Renal pelvis (tissue), 12 donors: ENCODE results near the gene MRGPRF. TPM values are rescaled to one million over a fixed set of nuclear protein-coding genes. Genes with fewer than 3 reads are reported as not detected.

Experiments
- DNase-seq: peaks from one replicate; pipeline ENCODE4 v3.0.0-alpha.2; 2013
- long read RNA-seq, 16 experiments: transcript quantifications; one replicate each; lab custom pipeline, GENCODE V29; 2026
- polyA plus RNA-seq, 3 donors: library from polyadenylated mRNA; unstranded; fragments of 120-200 nt; gene quantifications; one replicate each; pipeline ENCODE4 v1.2.1, GENCODE V29; 2013; ENCODE audit not compliant: insufficient read length in 3 of 3

MRGPRF gene, protein sequence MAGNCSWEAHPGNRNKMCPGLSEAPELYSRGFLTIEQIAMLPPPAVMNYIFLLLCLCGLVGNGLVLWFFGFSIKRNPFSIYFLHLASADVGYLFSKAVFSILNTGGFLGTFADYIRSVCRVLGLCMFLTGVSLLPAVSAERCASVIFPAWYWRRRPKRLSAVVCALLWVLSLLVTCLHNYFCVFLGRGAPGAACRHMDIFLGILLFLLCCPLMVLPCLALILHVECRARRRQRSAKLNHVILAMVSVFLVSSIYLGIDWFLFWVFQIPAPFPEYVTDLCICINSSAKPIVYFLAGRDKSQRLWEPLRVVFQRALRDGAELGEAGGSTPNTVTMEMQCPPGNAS
- 10 to 100 TPM; 26.5 to 28.6 (median 28.3) TPM for polyA plus RNA-seq
- long read RNA-seq, donor 1, transcript MRGPRF-201 (3 exons, 2,295 nt): major isoform, 5 of 5 reads
- long read RNA-seq, donor 1, partial matches to known transcripts: 0 of 5 reads
- long read RNA-seq, donor 1, other reads (novel, unspliced or antisense): 0 of 5 reads
- long read RNA-seq, donor 2, transcript MRGPRF-201 (3 exons, 2,295 nt): major isoform, 16 of 17 reads
- long read RNA-seq, donor 2, partial matches to known transcripts: 0 of 17 reads
- long read RNA-seq, donor 2, other reads (novel, unspliced or antisense): 0 of 17 reads
- long read RNA-seq, donor 3, transcript MRGPRF-201 (3 exons, 2,295 nt): major isoform, 17 of 17 reads
- long read RNA-seq, donor 3, partial matches to known transcripts: 0 of 17 reads
- long read RNA-seq, donor 3, other reads (novel, unspliced or antisense): 0 of 17 reads
- long read RNA-seq, donor 4, transcript MRGPRF-201 (3 exons, 2,295 nt): major isoform, 22 of 22 reads
- long read RNA-seq, donor 4, partial matches to known transcripts: 0 of 22 reads
- long read RNA-seq, donor 4, other reads (novel, unspliced or antisense): 0 of 22 reads
- long read RNA-seq, donor 5, transcript MRGPRF-201 (3 exons, 2,295 nt): major isoform, 10 of 10 reads
- long read RNA-seq, donor 5, partial matches to known transcripts: 0 of 10 reads
- long read RNA-seq, donor 5, other reads (novel, unspliced or antisense): 0 of 10 reads
- long read RNA-seq, donor 6, transcript MRGPRF-201 (3 exons, 2,295 nt): major isoform, 14 of 14 reads
- long read RNA-seq, donor 6, partial matches to known transcripts: 0 of 14 reads
- long read RNA-seq, donor 6, other reads (novel, unspliced or antisense): 0 of 14 reads
- long read RNA-seq, donor 7, transcript MRGPRF-201 (3 exons, 2,295 nt): major isoform, 29 of 29 reads
- long read RNA-seq, donor 7, partial matches to known transcripts: 0 of 29 reads
- long read RNA-seq, donor 7, other reads (novel, unspliced or antisense): 0 of 29 reads
- long read RNA-seq, donor 8, transcript MRGPRF-201 (3 exons, 2,295 nt): major isoform, 5 of 5 reads
- long read RNA-seq, donor 8, partial matches to known transcripts: 0 of 5 reads
- long read RNA-seq, donor 8, other reads (novel, unspliced or antisense): 0 of 5 reads
- long read RNA-seq, donor 9, transcript MRGPRF-201 (3 exons, 2,295 nt): major isoform, 17 of 17 reads
- long read RNA-seq, donor 9, partial matches to known transcripts: 0 of 17 reads
- long read RNA-seq, donor 9, other reads (novel, unspliced or antisense): 0 of 17 reads
- long read RNA-seq, donor 10, transcript MRGPRF-201 (3 exons, 2,295 nt): major isoform, 16 of 25 reads
- long read RNA-seq, donor 10, partial matches to known transcripts: 9 of 25 reads
- long read RNA-seq, donor 10, other reads (novel, unspliced or antisense): 0 of 25 reads
- long read RNA-seq, donor 11, transcript MRGPRF-201 (3 exons, 2,295 nt): major isoform, 8 of 8 reads
- long read RNA-seq, donor 11, partial matches to known transcripts: 0 of 8 reads
- long read RNA-seq, donor 11, other reads (novel, unspliced or antisense): 0 of 8 reads
- long read RNA-seq, donor 12, transcript MRGPRF-201 (3 exons, 2,295 nt): major isoform, 18 of 18 reads
- long read RNA-seq, donor 12, partial matches to known transcripts: 0 of 18 reads
- long read RNA-seq, donor 12, other reads (novel, unspliced or antisense): 0 of 18 reads
- long read RNA-seq, donor 13, transcript MRGPRF-201 (3 exons, 2,295 nt): major isoform, 11 of 18 reads
- long read RNA-seq, donor 13, partial matches to known transcripts: 7 of 18 reads
- long read RNA-seq, donor 13, other reads (novel, unspliced or antisense): 0 of 18 reads
- long read RNA-seq, donor 14: 0 reads
- long read RNA-seq, donor 15, transcript MRGPRF-201 (3 exons, 2,295 nt): major isoform, 20 of 20 reads
- long read RNA-seq, donor 15, partial matches to known transcripts: 0 of 20 reads
- long read RNA-seq, donor 15, other reads (novel, unspliced or antisense): 0 of 20 reads
- long read RNA-seq, donor 16, transcript MRGPRF-201 (3 exons, 2,295 nt): major isoform, 12 of 12 reads
- long read RNA-seq, donor 16, partial matches to known transcripts: 0 of 12 reads
- long read RNA-seq, donor 16, other reads (novel, unspliced or antisense): 0 of 12 reads

DNA sequence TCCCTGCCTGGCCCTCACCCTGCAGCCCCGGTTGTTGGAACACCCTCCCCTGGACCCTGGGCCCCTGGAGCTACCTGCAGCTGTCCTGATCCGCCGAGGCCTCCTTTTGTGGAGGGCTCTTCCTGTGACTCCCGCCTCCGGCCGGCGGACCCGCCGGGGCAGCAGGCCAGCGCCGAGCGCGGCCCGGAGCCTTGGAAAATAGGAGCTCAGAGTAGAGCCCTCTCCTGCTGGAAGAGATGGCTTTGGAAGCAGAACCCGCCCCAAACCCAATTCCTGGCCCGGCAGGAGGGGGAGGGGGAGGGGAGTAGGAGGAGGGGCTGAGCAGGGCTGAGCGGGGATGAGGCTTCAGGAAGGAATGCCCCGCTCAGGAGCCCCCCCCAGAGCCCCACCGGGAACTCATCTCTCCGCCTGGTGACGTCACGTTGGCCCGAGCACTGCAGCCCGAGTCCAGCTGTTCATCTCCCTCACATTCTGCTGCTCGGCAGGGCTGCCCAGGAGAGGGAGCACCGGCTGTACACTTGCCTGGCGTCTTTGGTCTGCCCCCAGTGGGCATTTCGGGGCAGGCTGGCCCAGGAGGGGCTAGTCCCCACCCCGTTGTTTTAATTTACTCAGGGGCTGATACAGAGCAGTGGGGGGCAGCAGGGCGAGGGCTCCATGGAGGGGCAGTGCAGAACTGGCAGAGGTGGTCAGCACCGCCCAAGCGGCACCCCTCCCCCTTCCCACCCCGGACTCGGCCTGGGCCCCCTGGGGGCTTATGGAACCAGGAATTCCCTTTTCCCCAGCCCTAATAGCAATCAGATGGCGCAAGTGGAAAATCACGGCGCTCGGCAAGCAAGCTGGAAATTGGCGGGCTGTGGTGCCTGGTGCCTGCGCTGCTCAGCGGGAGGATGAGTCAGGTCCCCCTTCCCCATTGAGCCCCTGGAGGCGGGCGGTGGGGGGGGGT, at the start of gene MRGPRF:
MRGPRF (minus strand) TSS at position 238 of the 943 bp plus-strand sequence. CDS start 3,345 bp downstream, outside the sequence.
- DNase-seq: no peak

DNA sequence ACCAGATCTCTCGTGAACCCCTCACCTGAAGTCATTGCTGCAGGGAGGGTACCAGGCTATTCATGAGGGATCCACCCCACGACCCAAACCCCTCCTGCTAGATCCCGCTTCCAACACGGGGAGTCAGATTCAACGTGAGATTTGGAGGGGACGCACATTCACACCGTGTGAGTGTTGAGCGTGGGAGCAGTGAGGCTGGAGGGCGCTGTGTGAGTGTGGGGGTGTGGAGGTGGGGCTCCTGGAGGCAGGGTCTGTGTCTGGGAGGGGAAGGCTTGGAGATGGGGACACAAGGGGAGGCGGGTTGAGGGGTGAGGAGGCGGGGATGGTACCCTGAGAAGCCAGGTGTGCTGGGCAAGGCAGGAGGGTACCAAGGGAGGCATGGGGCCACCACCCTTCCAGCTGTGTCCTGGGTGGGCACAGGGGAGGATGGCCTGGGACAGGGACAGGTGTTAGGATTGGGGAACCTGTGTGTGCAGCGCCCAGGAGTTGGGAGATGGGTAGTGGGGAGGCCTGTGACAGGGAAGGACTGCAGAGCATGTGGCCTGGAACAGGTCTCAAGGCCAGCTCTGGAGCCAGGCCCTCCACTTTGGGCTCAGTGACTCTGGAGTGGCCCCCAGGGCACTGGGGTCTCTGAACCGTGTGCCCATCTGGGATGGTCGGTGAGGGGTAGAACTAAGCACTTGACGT, 49.3 kb upstream of the MRGPRF start:
- no peak for DNase-seq

DNA sequence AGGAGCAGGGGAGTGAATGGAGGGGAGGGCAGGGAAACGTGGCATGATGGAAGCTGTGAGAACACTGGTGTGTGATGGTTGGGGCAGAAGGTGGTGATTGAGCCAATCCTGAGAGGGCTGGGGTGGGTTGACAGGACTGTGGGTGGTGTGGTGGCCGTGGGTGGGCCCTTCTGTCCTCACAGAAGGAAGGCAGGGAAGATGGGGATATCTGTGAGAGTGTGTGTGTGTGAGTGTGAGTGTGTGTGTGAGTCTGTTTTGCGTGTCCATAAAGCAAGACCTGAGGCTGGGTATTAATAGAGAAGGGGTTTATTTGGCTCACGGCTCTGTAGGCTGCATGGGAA, 48.6 kb upstream of the MRGPRF start:
- DNase-seq: no peak

DNA sequence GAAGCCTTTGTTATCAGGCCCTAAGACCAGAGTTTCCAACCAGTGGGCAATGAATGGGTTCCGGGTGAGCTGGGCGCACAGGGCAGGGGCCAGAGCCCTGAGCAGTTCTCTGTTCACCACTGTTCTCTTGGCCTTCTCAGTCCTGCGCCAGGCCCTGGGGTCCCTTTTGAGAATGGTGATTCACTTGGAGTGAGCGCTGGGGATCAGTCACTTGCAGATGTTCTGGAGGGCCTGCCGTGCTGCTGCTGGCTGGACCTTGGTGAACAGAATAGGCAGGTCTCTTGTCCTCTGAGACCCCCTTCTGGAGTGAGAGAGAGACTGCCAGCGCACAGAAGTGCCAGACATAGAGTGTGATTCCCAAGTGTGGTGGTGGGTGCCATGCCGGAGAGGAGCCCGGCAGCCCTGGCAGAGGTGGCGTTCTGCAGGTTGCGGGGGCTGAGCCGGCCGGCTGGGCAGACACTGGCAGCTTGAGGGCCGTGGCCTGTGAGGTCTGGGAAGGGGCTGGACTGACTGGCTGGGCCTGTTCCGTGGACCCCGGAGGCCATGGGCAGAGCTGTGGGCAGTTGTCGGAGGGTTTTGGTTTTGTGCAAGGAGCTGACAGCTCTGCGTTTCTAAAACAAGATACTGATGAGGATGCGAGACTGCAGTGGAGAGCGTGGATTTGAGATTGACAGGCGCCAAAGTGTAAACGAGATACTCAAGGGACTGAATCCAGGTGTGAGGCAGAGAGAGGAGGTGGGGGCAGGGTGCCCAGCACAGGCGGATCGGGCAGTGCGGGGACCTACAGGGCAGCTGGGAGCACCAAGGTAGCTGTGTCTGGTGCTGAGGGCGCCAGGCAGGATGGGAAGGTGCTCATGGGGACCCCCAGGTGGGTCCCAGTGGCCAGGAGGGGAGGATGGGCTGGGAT, 48.0 kb upstream of the MRGPRF start:
- DNase-seq: no peak

DNA sequence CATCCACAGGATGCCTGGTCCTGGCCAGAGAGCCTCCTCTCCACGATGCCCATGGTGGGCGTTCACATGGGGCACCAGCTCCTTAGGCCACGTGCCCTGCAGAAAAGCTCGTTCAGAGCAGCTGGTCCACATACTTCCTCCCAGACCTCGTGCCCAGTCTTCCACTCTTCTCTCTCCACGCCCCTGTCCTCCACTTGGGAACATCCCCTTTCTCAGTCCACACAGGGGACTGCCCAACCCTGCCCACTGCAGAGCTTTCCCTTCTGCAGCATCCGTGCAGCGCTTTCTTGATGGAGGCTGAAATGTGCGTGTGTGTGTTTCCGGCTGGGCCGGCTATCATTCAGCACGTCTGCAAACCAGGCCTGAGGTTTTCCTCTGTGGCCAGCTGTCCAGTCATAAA, 46.9 kb upstream of the MRGPRF start:
- no peak for DNase-seq

DNA sequence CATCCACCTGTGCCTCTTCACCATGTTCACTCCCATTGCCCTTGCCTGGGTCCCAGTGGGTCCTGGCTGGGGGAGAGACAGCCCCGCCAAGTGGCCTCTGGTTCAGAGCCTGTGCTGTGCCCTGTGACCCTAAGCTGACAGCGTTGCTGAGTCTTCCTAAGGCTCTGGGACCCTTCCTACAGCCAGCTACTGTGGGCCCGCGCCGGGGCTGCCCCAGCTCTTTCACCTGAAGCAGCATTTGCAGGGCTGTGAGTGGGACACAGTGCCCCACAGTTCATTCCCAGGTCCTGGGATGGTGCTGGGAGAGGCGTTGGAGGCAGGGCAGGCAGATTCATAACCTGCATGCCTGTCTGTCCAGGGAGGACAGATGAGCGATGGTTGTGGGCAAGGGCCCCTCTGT, 46.4 kb upstream of the MRGPRF start:
- no peak for DNase-seq

DNA sequence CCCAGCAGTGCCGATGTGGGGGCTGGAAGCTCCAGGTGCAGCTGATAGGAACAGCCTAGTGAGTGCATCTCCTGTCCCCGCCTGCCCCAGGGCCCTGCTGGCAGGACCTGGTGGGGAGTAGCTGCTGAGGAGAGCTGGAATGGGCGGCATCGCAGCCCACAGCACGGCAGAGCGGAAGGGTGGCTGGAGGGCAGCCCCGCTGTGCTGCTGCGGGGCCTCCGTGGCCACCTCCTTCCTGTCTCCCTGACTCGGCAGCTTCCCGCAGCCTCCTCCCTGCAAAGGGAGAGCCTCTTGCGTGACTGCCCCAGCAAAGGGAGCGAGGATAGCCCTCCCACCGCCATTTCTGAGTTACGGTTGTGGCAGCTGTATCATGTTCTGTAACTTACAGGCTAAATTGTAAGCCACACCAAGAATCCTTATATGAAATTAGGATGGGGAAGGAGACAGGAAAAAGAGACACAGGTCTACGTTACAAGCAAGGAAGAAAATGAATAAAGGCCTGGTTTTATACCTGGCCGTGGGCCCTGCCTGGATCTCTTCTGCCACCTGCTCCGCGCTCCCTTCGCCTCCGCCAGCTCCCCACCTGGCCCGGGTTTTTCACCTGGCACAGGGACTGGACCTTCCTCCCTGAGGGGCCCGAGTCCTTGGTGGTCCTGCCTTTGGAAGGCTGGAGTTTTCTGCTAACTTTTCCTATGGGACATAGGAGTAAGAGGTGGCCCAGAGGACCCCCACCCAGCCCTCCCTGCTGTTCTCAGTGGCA, 45.6 kb upstream of the MRGPRF start:
- no peak for DNase-seq

DNA sequence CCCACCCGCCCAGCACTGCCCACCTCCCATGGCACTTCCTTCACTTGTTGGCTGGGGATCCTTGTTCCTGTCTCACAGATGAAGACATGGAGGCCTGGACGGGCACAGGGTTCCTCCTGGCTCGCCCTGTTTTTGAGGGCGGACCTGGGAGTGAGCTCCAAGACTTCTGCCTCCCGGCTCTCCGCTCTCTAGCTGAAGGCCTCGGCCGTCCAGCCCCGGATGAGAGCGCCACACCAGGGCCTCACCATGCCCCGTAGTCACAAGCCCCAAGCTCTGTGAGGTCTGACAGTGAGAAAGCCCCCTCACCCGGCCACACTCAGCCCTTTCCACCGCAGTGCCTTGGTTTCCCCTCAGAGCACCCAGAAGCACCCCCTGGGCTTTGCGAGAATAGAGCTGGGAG, 44.8 kb upstream of the MRGPRF start:
- DNase-seq: no peak

DNA sequence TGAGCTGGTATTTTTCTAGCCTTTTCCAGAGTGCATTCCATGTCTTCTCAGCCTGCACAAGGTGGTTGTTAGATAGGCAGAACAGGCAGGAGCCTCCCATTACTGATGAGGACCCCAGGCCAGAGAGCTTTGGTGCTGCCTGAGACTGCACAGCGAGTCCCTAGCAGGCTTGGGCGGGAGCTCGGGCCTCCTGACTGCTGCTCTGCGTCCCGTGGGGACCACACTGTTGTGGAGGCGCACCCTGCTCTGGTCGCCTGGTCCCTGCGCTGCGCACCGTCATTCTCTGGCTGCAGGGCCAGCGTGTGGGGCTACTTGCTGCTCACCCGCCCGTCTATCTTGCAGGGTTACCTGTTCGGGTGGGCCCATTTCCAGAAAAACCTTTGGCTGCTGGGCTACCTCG, 44.2 kb upstream of the MRGPRF start:
- DNase-seq: no peak

DNA sequence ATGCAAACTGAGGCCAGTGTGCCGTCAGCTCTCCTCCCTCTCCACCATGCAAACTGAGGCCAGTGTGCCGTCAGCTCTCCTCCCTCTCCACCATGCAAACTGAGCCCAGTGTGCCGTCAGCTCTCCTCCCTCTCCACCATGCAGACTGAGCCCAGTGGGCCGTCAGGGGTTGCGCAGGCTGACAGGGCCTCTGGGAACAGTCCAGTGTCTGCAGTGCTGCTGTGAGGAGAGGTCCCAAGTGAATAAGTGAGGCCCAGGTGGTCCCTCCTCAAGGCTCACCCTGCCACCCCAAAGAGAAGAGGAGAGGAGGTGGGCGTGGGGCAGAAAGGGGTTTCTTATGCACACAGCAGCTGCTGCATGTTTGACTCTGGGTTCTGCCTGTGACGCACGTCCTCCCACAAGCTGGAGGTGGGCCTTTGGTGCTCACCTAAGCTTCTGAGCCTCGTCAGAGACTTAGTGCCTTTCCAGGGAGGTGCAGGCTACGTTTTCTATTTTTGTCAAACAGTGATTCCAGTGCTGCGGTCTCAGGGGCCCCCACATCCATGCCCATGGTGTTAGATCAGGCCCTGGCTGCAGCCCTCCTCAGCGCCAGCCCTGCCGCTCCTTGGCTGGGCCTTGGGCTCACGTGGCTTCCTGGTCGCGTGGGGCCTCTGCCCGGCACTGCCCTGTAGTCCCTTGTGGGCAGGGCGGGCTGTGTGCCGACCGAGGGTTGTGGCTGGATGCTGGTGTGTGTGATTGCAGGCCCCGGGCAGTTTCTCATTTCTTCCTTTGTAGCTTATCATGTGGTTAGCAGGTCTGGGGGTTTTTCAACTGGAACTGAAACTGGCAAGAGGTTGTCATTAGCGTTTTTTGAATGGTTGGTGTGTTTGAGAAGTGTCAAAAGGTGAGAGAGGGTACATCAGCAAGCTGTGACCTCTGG, 42.8 kb upstream of the MRGPRF start:
- DNase-seq: no peak

DNA sequence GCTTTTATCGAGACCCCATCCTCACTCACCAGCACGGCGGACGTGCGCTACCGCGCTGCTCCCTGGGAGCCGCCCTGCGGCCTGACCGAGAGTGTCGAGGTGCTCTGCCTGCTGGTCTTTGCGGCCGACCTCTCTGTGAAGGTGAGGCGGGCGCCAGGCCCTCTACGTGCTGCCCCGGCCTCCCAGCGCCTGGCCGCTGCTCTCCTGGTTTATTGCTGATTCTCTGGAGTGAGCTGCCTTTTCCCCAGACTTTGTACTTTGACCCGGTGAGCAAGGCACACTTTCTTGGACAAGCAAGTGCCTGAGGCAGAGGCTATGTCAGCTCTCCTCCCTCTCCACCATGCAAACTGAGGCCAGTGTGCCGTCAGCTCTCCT, 42.2 kb upstream of the MRGPRF start:
- DNase-seq: no peak

DNA sequence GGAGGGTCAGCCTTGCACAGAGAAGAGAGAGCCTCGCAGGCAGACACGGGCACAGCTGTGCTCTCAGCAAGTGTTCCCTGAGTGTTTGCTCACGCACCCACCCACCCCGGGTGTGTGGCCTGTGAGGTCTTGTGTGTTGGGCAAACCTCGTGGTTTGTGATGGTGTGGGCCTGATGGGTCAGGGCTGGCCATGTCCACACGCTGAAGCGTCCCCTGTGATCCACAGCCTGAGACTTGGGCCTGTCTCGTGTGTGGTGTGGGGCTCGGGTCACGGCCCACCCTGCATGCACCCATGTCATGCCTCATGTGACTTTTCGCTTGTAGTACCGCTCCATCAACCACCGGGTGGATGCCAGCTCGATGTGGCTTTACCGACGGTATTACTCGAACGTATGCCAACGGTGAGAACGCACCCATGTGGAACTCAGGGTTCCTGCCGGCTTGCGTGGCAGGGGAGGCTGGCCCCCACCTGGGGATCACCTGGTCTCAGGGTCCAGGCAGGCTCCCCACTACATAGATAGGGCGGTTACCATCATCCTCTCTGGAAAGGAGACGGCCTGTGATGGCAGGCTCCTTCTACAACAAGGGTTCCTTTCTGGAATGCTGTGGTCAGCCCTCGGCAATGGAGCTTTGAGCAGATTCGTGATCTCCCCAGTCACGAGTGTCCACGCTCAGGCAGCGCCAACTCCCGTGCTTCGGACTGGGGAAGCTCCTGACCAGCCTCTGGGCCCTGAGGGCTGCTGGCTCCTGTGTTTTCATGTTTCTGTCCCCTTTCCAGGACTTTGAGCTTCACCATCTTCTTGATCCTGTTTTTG, 41.6 kb upstream of the MRGPRF start:
- no peak for DNase-seq

DNA sequence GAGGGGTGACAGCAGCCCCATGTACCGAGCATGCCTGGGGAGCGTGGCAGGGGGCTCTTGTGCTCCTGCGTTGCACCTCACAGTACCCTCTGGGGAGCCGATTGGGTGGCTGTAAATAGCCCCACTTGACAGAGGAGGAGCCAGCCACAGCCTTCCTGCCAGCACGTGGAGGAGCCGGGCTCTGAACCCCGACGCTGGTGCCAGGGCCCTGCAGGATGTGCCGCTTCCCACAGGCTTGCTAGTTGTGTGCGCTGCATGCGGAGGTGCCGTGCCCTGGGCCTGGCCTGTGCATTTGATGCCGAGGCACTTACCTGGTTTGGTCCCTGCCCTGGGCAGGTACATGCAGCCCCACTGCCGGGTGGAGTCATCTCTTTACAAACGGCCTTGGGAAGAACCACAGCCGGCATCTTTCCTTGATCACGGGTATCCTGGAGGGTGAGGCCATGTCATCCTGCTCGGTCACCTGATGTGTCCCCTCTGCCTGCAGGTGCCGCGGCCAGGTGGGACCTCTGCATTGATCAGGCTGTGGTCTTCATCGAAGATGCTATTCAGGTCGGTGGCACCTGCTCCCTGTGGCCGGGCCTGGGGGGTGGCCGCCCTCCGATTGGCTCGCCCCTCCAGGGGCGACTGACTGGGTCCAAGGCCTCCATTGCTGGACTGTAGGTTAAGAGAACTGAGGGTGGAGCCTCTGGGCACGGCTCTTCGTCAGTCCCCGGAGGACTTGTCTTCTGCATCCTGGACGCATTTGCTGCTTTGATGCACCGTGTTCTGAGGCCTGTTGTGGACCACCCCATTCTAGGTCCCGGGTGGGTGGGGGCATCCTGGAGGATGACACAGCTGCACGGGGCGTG, 40.7 kb upstream of the MRGPRF start:
- DNase-seq: no peak
